Right lobe of liver (tissue), 6 donors: ENCODE results near the gene CSDE1. TPM values are rescaled to one million over a fixed set of nuclear protein-coding genes. Genes with fewer than 3 reads are reported as not detected.

ENCODE experiments used
- ATAC-seq, 4 donors: fragments of 200-7000 bp; cut with Tn5 transposase; one replicate each; pipeline ENCODE4 v1.9.1; 2020; ENCODE audit warnings: mild to moderate bottlenecking in 4 of 4, moderate library complexity in 4 of 4
- DNase-seq, 3 donors: peaks; one replicate each; pipeline ENCODE4 v3.0.0-alpha.2; 2020
- H3K27ac ChIP-seq, 3 donors: fragments of 200-600 bp; one replicate each; pipeline ENCODE4 v1.8.0; 2022
- H3K27me3 ChIP-seq, 2 donors: fragments of 200-600 bp; one replicate each; pipeline ENCODE4 v1.8.0; 2022
- H3K36me3 ChIP-seq, 4 donors: fragments of 200-600 bp; sonication (generic) in 1 of 4; one replicate each; pipeline versions ENCODE4 v1.5.1 to v1.8.0; 2017 to 2022; ENCODE audit warnings: control low read depth in 1 of 4
- H3K4me1 ChIP-seq, 4 donors: fragments of 200-600 bp; sonication (generic) in 1 of 4; one replicate each; pipeline versions ENCODE4 v1.5.1 to v1.8.0; 2017 to 2022; ENCODE audit warnings: control low read depth in 1 of 4
- H3K4me3 ChIP-seq, 3 donors: fragments of 200-600 bp; one replicate each; pipeline ENCODE4 v1.8.0; 2022
- H3K9me3 ChIP-seq, 4 donors: fragments of 200-600 bp; sonication (generic) in 1 of 4; one replicate each; pipeline versions ENCODE4 v1.5.1 to v1.8.0; 2017 to 2022; ENCODE audit warnings: control low read depth in 1 of 4
- POLR2A ChIP-seq: fragments of 450-650 bp; IDR thresholded peaks from one replicate; pipeline ENCODE4 v1.6.1; 2017; ENCODE audit warnings: antibody characterized with exemption, mild to moderate bottlenecking
- WGBS: methylation state at CpG from one replicate; pipeline ENCODE4 v1.1.6; 2018; ENCODE audit warnings: low coverage, low lambda C conversion rate; ENCODE audit not compliant: insufficient coverage; ENCODE audit errors: missing lambda C conversion rate; 5-methylcytosine and 5-hydroxymethylcytosine counted together
- intact Hi-C, 2 donors: fragments of 100-400 bp; cut with DNase I; formaldehyde crosslinking; loops; one replicate each; pipeline versions ENCODE4 v1.11.2 to v1.14.1; 2022
- total RNA-seq, 6 experiments: library from RNA; depleted of rRNA in 2 of 6; stranded (reverse); fragments of >200 nt in 2 of 6; fragmentation: NEBNext Ultra II Directional in 3 of 6; extraction: Animal tissue kit (Norgen Biotek cat#: 25700) in 3 of 6; gene quantifications; one replicate each; pipeline versions ENCODE4 v1.1.0 to v1.2.4, GENCODE V29; 2016 to 2023
- TF ChIP-seq, protein P1 (sequence below), 4 donors: fragments of 200-600 bp in 3 of 4; fragments of 450-650 bp in 1 of 4; IDR thresholded peaks; one replicate each; pipeline versions ENCODE4 v1.5.1 to v1.8.0; 2016 to 2022; ENCODE audit warnings: antibody characterized with exemption in 4 of 4, mild to moderate bottlenecking in 2 of 4
- donor health status: DM: no; HTN: yes; CAD: no.
- donor health status: DM: no; HTN: no; CAD: no.
- donor health status: DM: no; HTN: no; CAD: no.
- donor health status: DM: no; HTN: yes; CAD: no.
- donor health status: DM: no; HTN: yes; CAD: no.

Gene CSDE1
- total RNA-seq, 6 experiments from 2014 or later = 195 to 585 (median 269) TPM

DNA sequence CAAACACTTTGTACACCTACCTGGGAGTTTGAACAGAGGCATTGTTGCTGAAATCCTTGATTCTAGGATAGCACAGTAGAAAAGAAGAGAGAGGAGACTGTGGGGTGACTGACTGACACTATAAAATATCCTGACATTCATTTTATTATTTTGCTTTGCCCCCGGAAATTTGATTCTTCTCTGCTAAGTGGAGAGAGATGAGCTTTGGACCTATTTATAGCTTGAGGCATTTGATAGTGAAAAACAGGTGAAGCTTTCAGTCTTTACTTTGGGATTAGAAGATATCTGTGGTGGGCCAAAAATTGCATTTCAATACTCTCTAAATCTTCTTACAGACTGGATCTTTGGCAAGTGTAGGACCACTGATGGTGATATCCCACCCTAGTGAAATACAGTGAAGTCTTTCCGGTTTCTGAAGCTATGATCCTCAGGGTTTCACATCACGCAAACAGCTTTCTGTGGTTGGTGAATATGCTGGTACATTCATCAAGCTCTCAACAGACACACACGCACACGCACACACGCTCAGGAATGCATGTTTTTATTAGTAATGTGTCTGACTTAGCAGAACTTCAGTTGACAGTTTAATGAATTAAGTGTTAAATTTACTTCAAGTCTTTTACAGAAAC, 62.2 kb downstream of the CSDE1 start, which contains the start of gene AMPD1:
AMPD1 (minus strand) TSS at position 117 of the 629 bp plus-strand sequence; CDS start at position 42, 75 bp downstream.
- WGBS = 93% methylated on average over 6 of the region's 6 CpGs
- Histone ChIP-seq H3K9me3 (no peaks in the 10 kb centered on the region), H3K27me3 (no peaks in the 10 kb centered on the region), H3K4me3 (no peak within 1 kb of the TSS), H3K36me3 (no peaks in the 10 kb centered on the region), H3K4me1 (peaks cover 0 to 12% (median 2%) of the 10 kb centered on the region in 4 donors), H3K27ac (no peak within 1 kb of the TSS)
- no peak for ATAC-seq
- intact Hi-C loops = no loop called here
- no peak for DNase-seq
- TF ChIP-seq, protein P1, sequence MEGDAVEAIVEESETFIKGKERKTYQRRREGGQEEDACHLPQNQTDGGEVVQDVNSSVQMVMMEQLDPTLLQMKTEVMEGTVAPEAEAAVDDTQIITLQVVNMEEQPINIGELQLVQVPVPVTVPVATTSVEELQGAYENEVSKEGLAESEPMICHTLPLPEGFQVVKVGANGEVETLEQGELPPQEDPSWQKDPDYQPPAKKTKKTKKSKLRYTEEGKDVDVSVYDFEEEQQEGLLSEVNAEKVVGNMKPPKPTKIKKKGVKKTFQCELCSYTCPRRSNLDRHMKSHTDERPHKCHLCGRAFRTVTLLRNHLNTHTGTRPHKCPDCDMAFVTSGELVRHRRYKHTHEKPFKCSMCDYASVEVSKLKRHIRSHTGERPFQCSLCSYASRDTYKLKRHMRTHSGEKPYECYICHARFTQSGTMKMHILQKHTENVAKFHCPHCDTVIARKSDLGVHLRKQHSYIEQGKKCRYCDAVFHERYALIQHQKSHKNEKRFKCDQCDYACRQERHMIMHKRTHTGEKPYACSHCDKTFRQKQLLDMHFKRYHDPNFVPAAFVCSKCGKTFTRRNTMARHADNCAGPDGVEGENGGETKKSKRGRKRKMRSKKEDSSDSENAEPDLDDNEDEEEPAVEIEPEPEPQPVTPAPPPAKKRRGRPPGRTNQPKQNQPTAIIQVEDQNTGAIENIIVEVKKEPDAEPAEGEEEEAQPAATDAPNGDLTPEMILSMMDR (IDR thresholded peaks at IDR 0.05) = no peak
- TF ChIP-seq POLR2A = no peak

DNA sequence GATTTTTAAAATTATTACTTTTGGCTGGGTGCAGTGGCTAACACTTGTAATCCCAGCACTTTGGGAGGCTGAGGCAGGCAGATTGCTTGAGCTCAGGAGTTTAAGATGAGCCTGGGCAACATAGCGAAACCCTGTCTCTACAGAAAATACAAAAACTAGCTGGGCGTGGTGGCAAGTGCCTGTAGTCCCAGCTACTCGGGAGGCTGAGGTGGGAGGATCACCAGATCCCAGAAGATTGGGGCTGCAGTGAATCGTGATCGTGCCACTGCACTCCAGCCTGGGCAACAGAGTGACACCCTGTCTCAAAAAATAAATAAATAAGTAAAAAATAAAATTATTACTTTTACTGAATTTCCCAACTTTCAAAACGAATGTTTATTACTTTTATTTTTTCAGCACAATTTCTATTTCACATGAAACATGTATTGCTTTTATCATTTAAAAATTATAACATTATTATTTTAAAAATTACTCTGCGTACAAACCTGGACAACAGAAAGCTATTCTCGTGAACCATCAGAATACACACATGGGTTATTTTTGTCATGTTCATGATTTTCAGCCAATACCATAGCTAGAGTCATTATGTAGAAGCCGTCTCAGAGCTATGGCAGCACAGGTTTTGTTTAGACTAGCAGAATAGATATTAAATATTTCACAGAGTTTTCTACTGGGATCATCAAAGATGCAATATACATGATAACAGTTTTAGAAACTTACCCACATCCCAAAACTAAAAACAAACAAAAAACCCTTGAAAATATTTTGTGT, 63.1 kb downstream of the CSDE1 start:
- Histone ChIP-seq H3K27me3 (no peaks in the 10 kb centered on the region), H3K4me1 (peaks cover 0 to 12% (median 2%) of the 10 kb centered on the region in 4 donors), H3K27ac (no peak overlapping the region), H3K36me3 (no peaks in the 10 kb centered on the region), H3K9me3 (no peaks in the 10 kb centered on the region), H3K4me3 (no peak overlapping the region)
- WGBS = 83% methylated on average over 8 of the region's 9 CpGs
- DNase-seq (no peak), ATAC-seq (no peak)
- TF ChIP-seq POLR2A = no peak
- TF ChIP-seq, protein P1 (IDR thresholded peaks at IDR 0.05) = no peak
- intact Hi-C loops = no loop called here

DNA sequence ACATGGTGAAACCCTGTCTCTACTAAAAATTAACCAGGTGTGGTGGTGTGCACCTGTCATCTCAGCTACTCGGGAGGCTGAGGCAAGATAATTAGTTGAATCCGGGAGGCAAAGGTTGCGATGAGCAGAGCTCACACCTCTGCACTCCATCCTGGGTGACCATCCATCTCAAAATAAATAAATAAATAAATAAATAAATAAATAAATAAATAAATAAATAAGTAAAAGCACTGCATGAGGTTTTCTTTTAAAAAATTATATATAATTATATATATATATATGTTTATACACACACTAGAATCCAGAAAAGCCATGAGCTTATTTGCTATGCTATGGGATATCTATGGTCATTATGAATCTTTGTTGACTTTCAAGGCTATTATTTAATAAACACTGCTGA, 64.8 kb downstream of the CSDE1 start:
- no peak overlapping the region for H3K4me3 ChIP-seq
- TF ChIP-seq, protein P1 (IDR thresholded peaks at IDR 0.05) = no peak
- no peak for TF ChIP-seq POLR2A

DNA sequence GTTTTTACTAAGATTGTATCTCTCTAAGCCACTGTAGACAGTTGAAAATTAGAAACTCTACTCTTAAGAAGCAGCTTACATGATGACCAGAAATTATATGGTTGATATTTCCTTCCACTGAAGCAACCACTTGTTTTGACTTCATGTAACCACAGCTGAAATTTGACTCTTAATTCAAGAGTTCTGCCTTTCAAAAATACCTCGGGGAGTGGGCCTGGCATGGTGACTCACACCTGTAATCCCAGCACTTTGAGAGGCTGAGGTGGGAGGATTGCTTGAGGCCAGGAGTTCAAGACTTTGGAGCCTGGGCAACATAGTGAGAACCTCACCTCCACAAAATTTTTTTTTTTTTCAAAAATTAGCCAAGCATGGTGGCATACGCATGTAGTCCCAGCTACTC, 66.7 kb downstream of the CSDE1 start:
- DNase-seq (no peak), ATAC-seq (no peak)
- H3K36me3 ChIP-seq = no peaks in the 10 kb centered on the region
- TF ChIP-seq, protein P1 (IDR thresholded peaks at IDR 0.05) = no peak
- no peak for TF ChIP-seq POLR2A
- no peak overlapping the region for H3K27ac ChIP-seq
- no peak overlapping the region for H3K4me3 ChIP-seq
- no peaks in the 10 kb centered on the region for H3K9me3 ChIP-seq
- H3K27me3 ChIP-seq = no peaks in the 10 kb centered on the region
- intact Hi-C loops = no loop called here
- WGBS = 82% methylated on average over 2 of the region's 2 CpGs
- H3K4me1 ChIP-seq = no peaks in the 10 kb centered on the region

More for the DNA sequence above, 64.8 kb downstream of the CSDE1 start:
- ATAC-seq (no peak), DNase-seq (no peak)
- H3K27ac ChIP-seq = no peak overlapping the region
- H3K9me3 ChIP-seq = no peaks in the 10 kb centered on the region
- peaks cover 0 to 12% (median 2%) of the 10 kb centered on the region in 4 donors for H3K4me1 ChIP-seq
- intact Hi-C loops = no loop called here
- 78% methylated on average over 3 of the region's 3 CpGs for WGBS
- H3K27me3 ChIP-seq = no peaks in the 10 kb centered on the region
- H3K36me3 ChIP-seq = no peaks in the 10 kb centered on the region
